Measurements from ENCODE around the gene GREM2. TPM values are rescaled to one million over a fixed set of nuclear protein-coding genes. Genes with fewer than 3 reads are reported as not detected.

GREM2 gene
- polyA plus RNA-seq, 4 donors = 0.49 to 1.4 (median 0.89) TPM

DNA sequence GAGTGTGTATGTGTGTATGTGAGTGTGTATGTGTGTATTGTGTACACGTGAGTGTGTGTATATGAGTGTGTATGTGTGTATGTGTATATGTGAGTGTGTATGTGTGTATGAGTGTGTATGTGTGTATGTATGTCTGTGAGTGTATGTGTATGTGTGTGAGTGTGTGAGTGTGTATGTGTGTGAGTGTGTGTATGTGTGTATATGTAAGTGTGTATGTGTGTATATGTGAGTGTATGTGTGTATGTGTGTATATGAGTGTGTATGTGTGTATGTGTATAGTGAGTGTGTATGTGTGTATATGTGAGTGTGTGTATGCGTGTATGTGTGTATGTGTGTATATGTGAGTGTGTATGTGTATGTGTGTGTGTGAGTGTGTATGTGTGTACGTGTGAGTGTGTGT, 49.2 kb downstream of the GREM2 start:
- DNase-seq (ENCODE audit: low read depth in 4 of 4, low spot score in 3 of 4) = no peak

DNA sequence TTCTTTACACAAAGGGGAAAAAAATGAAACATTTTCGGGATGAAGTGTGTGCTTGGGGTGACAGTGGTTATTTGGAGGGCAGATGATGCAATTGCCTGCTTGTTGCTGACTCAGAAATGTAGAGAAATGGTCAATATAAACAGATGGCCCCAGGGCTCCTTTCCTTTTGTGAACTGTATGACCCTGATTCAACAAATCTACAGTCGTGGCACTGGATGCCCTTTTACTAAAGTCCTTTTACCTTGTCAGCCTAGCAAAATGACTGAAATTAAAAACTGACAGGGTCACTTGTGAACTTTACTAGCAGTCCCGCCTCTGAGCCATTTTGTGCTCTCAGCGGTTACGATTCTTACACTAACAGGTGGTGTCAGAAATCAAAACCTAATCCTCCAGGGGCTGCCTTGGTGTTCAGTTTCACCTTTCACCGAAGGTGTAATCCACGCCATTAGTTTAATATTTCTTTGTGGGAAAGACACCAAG, 49.8 kb downstream of the GREM2 start:
- no peak for DNase-seq (ENCODE audit: low read depth in 4 of 4, low spot score in 3 of 4)

DNA sequence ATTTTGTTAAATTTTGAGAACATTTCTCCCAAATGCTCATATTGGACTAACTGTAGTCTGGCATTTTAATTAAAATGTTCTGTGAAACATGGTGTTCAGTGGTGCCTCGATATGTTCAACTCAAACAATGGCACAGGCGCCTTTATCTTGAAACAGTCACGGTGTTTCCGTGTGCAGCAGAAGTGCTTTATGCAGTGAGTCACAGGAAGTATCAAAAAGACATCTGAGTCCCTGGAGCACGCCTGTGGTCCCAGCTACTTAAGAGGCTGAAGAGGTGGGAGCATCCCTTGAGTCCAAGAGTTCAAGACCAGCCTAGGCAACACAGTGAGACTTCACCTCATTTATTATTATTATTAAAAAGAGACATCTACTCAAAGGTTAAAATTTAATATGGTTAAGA, 52.2 kb downstream of the GREM2 start:
- no peak for DNase-seq (ENCODE audit: low read depth in 4 of 4, low spot score in 3 of 4)

DNA sequence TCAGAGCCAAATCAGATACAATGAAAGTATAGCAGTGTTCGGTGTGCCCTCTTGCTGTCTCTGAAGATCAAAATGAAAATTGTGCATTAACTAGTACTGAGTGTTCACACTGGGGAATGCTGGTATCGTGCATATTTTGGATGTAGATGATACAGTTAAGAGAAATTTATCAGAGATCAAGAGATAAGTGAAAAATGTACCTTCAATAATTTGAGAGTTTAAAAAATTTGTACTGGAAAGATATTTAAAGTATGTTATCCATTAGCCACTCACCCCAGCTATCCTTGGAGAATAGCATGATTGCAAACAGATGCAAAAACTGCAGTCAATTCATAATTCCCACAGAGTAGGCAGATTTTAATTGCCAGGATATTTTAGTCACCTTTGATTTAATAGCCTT, 56.4 kb downstream of the GREM2 start:
- DNase-seq (ENCODE audit: low read depth in 4 of 4, low spot score in 3 of 4) = no peak

DNA sequence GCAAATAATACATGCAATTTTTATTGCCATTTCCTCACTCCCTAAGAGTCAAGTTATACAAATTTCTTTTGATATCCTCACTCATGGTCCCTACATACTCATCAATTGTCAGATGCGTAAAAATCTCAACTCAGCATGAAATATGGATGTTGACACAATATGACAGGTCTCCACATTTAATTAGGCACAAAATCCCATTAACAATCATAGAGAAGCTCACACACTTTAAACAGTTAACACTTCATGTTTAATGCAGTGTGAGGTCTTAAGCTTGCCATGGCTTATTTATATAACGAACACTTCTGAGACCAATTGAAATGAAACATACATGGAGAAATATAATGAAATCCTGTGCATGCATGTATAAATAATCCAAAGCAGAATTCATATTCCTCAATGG, 58.6 kb downstream of the GREM2 start:
- no peak for DNase-seq (ENCODE audit: low read depth in 4 of 4, low spot score in 3 of 4)

DNA sequence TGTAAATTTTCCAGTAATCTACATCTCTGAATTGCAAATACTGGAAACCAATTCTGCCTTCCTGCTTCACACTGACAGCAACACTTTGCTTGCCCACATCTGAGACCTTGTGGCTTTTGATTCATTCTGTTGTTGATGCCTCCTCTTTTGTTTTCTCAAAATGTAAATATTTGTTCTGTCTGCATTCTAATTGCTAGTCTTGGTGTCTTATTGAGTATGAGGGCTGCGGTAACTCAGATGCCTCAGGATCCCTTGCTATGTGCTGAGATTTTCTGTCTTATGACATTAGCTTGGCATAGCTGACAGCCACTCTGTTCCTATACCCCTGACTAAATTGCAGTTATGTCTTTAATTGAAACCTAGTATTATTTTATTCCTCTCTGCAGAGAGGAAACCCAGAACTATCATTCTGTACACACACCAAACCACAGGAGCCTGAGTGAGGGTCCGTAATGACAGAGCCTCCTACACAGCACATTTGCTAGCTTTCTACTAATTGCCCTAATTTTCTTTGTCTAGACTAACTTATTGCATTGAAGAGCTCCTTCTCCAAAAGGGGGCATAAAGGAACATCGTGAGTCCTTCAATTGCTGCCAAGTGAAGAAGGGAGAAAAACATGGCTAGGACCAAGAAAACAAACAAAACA, 72.1 kb downstream of the GREM2 start:
- no peak for DNase-seq (ENCODE audit: low read depth in 4 of 4, low spot score in 3 of 4)

DNA sequence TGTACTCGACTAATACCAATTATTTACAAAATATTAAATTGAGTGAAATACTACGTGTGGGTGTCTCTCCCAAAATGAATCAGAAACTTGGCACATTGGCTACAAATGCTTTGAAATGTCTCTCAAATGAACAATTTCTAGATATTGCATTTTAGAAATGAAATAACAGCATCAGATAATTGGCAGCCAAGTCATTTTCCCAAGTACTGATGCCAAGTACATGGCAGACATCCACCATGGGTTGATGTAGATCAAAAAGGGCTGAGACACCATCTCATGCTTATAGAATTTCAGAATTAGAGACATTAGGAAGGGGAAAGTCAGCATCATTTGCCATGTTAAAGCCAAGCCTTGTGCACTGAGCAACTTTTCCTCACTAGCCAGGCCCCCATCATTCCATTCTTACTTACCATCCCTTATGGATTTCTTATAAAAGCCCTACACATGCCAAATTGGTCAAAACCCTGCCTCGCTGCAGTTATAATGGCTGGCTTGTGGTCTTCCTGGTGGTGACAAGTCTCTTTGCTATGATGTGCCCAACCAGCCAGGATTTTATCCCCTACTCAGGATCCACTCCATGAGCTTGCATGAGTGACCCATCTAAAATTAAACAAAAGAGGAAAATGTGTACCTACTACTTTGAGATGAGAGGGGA, 73.1 kb downstream of the GREM2 start:
- DNase-seq (ENCODE audit: low read depth in 4 of 4, low spot score in 3 of 4) = no peak

DNA sequence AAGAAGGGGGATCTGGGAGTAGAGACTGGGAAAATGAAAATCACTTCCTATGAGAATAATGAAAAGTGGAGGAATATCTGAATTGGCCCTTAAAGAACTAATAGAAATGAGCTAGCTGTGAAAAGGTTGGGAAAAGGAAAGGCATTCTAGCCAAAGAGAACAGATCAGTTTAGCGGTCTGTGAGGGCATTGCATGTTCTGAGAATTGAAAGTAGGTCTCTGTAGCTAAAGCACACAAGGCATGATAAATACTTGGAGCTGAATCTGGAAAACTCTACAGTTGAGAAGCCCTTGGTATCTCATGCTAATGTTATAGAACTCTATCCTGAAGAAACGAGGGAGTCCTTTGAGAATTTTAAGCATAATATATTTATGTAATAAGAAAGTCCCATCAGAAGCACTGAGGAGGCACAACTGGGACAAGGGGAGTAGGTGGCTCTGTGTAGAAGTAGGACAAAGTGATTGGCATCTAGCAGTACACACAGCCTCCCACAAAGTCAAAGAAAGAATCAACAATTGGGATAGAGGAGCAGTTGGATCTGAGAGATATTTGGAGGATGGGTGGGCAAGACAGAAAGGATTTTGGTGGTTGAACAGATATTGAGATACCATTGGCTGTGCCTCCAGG, 78.7 kb downstream of the GREM2 start:
- DNase-seq (ENCODE audit: low read depth in 4 of 4, low spot score in 3 of 4) = no peak

DNA sequence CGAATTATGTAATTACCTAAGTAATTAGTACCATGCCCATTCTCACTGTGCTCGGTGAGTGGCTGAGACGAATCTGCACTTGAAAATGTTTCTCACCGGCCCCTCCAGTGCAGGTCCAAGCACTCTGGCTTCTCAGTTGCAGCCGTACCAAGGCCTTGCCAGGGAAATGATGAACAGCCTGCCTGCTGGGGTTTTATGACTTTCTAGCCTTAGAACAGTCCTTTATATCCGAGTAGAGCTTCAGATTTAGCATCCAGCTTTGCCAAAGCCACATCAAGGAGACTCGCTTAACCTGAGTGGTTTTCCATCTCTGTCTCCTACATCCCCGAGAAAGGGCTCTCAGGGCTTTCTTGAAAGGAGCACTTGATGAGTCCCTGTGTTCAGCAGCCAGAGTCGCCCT, 83.4 kb downstream of the GREM2 start:
- no peak for DNase-seq (ENCODE audit: low read depth in 4 of 4, low spot score in 3 of 4)

DNA sequence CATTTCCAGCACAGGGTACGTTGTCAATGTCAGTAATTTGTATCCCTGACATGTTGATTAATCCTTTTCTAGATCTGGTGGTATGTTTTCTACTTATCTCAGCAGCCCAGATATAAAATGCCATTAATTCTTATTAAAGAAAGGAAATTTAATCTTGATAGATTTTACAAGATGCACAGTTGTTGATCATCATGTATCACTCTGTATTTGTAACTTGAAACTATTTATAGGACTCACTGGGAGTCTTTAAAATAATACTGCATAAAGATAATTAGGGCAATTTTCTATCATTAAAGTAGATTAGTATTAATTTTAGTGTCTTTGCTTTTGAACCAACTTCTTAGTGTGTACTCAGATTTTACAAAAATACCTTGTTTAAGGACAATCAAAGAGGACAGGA, 84.9 kb downstream of the GREM2 start:
- DNase-seq (ENCODE audit: low read depth in 4 of 4, low spot score in 3 of 4) = no peak

DNA sequence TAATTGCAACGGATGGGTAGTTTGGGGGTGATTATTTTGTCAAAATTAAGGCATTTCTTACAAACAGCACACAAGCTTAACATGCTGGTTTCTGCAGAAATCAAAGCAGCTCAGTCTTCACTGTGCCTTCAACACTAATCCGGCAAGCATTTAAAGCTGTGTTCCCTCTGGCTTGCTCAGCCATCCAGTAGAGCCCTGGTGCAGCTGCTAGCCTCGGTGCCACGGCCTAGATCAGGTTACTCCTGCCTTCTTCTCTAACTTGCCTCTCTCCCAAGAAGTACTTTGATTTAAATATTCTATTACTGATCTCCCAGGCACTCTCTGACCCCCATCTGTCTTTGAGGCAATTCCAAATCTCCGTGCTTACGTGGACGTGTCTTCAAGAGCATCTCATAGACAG, 85.6 kb downstream of the GREM2 start:
- peak in 1 of 4 donors; percentile 7 for DNase-seq (ENCODE audit: low read depth in 4 of 4, low spot score in 3 of 4)

DNA sequence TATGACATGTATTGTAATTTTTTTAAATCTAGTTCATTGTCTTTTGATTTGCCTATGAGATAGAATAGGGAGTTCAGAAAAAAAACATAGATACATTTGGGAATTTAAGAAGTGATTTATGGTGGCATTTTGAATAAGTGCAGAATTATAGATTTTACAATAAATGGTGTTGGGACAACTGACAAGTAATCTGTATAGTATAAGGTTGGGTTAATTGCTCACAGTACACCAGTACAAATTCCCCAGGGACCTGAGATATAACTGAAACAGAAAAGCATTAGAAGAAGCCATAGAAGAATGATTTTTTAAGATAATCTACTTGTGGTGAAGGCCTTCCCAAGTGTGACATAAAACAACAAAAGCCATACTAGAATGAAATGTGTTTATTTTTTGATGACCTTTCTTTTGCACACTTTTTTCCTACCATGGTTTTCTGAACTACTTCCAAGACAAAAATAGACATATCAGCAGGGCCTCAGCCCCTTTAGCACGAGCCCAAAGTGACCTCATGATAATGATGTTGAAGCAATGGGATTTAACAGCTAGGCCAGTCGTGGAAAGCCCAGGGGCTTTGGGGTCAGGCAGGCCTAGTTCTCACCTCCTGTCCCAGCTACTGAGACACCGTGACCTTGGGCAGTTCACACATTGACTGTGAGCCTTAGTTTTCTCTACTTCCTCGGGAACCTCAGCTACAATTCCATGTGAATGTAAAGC, 87.4 kb downstream of the GREM2 start:
- no peak for DNase-seq (ENCODE audit: low read depth in 4 of 4, low spot score in 3 of 4)

DNA sequence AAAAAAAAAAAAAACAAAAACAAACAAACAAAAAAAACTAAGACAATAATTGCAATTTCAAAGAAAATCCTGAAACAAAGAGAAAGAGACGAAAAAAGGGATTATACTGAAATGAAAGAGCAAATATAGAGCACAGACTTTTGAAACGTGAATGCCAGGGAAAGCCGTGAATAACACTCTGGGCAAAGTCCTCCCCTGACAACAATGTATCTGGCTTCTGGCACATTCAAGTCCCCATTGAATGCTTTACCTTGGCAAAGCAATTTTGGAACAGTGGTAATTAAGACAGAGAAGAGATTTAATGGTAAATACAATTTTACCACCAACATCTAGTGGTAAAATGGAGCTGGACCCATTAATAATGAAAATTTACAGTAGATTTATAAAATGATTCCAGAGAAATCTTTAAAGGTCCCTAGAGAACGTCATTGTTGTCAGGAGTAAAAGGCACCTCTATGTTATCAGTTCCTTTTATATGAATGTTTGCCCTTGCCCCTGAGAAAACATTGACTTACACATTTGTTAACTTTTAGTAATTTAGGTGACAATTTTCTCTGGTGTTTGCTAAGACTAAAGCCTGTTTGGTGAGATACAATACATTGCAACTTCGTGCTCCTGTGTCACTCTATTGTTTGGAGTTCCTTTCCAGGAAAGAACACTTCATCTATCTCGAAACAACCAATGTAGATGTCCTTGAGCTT, 89.7 kb downstream of the GREM2 start:
- no peak for DNase-seq (ENCODE audit: low read depth in 4 of 4, low spot score in 3 of 4)

DNA sequence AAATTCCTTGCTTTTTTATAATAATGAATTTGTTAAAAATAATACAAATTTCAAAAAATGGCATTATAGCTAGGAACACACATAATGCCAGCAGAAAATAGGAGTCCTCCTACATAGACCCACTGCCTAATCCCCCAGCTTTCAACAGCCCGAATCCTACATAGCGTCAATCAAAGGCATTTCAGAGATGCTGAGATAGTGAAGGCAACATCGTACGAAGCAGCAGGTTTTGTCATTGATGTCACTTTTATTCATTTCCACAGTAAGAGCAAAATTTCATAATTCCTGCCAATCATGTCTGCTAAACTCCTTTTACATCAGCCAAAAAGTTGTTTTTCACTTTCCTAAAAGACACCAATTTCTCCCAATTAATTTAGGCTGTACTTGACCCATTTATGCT, 94.1 kb downstream of the GREM2 start:
- DNase-seq (ENCODE audit: low read depth in 4 of 4, low spot score in 3 of 4) = no peak

DNA sequence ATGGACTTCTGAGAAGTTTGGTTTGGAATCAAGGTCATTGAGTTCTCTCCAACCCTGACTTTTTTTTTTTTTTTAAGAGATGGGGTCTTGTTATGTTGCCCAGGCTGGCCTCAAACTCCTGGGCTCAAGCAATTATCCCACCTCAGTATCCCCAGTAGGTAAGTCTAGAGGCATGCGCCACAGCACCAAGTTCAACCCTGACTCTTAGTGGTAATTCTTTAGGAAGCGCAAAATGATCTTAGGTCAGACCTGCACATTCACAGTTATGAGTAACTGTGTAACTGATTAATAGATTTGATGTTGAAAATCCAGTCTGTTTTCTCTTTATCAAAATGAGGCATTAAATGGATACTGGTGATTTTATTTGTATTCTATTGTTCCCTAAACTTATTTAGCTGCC, 95.9 kb downstream of the GREM2 start:
- DNase-seq (ENCODE audit: low read depth in 4 of 4, low spot score in 3 of 4) = no peak

DNA sequence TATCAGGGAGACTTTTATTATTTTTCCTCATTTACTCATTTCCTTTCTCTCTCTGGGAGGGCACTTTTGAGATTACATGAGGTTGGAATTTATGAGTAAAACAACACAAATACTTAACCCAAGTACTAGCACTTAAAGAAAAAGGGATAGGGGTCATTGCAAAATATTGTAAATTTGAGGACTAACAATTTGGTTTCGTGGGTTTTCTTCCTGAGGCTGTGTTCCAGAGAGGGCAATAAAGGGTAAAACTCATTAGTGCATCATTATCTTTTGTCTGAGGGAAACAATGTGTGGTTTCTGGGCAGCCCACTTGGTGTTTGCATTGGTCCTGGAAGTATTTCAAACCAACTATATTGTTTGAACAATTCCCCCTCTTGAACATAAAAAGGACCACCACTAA, 96.5 kb downstream of the GREM2 start:
- no peak for DNase-seq (ENCODE audit: low read depth in 4 of 4, low spot score in 3 of 4)

DNA sequence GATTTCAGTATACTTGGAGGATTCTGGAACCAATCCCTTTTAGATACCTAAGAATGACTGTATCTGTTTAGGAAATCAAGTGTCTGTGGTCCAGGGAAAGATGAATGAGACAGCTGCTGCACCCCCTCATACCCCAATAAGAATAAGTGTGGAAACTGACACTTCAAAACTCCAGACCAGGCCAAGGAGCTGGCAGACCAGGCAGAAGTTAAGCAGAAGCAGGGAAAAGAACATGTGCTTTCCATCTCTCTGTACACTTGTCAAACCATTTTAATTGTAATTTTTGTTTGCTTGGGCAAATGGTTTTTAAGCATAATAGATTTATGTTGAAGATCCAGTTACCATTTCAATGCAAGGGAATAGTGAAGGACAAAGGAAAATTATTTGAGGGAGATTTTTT, 100.2 kb downstream of the GREM2 start:
- DNase-seq (ENCODE audit: low read depth in 4 of 4, low spot score in 3 of 4) = no peak

DNA sequence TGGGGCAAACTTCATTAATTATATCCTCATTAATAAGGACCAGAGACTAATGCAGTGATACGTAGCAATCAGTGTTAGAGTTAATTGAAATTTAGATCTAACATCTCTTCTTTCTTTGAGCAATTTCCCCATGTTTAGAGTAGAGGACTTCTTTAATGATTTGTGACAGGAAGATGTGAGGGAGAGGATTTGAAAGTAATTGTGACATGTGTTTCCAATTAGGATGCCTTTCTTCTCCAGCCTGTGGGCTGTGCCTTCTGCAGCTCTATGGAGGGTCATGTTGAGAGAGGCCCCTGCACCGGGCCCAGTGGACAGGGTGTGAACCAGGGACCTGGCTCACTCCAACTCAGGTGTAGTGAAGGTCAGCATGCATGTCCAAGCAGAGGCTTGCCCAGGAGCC, 103.0 kb downstream of the GREM2 start:
- no peak for DNase-seq (ENCODE audit: low read depth in 4 of 4, low spot score in 3 of 4)

DNA sequence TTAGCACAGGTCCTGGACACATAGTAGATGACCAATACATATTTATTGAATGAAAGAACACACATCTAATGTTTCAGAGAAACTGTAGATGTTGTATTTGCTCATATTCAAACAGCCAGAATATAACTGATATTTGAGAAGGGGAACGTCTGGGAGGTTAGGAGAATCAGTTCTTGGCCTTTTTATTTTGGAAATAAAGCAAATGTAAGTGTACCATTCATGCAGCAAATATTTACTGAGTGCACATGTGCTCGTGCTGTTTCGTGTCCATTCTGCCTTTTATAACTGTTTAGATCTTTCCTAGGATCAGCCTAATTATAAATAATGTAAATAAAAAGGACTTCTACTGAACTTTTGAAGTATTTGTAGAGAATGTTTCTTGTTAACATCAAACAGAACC, 103.8 kb downstream of the GREM2 start:
- DNase-seq (ENCODE audit: low read depth in 4 of 4, low spot score in 3 of 4) = no peak

DNA sequence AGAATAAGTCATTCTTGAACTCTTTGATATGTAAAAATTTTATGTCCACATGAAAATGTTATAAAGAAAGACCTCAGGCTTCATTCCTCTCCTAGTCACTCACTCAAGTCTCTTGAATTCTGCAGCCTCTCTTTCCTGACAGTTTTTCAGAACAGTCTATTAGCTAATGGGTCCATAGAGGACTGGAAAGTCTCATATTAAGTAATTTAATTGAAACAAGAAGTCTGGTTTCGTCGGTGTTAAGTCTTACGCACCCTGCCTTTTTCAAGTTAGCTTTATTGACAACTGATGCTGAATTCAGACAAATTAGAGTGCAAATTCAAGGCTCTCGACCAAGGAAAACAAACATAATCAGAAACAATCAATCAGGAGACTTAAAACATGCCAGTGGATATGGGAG, 105.8 kb downstream of the GREM2 start:
- DNase-seq (ENCODE audit: low read depth in 4 of 4, low spot score in 3 of 4) = no peak

DNA sequence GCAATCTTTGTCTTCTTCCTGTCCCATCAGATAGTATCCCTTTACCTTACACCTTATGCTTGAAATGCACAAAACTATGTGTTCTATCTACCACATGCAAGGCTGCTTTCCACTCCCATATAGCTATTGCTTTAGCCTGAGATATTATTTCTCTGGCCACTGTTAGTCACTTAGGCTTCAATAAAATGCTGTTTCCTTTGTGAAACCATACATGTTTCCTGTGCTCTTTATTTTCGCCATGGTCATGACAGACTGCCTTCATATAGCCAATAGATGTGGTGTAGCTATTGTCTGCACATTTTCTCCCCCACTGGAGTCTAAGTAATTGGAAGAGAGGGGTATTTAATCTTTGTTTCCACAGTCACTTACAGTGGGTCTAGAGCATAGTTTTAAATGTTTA, 108.4 kb downstream of the GREM2 start:
- no peak for DNase-seq (ENCODE audit: low read depth in 4 of 4, low spot score in 3 of 4)
